M059J (cell line): ENCODE results near the gene KIAA1614. TPM values are rescaled to one million over a fixed set of nuclear protein-coding genes. Genes with fewer than 3 reads are reported as not detected.

Source experiments
- DNase-seq: peaks from one replicate; pipeline ENCODE4 v3.0.0-alpha.2; 2012; ENCODE audit warnings: low read depth
- total RNA-seq: library from RNA; depleted of rRNA; stranded (reverse); fragments of >200 nt; shearing (Covaris generic); gene quantifications from 2 replicates; pipeline ENCODE4 v1.2.3, GENCODE V29; 2014; rRNA removed

KIAA1614 gene, protein sequence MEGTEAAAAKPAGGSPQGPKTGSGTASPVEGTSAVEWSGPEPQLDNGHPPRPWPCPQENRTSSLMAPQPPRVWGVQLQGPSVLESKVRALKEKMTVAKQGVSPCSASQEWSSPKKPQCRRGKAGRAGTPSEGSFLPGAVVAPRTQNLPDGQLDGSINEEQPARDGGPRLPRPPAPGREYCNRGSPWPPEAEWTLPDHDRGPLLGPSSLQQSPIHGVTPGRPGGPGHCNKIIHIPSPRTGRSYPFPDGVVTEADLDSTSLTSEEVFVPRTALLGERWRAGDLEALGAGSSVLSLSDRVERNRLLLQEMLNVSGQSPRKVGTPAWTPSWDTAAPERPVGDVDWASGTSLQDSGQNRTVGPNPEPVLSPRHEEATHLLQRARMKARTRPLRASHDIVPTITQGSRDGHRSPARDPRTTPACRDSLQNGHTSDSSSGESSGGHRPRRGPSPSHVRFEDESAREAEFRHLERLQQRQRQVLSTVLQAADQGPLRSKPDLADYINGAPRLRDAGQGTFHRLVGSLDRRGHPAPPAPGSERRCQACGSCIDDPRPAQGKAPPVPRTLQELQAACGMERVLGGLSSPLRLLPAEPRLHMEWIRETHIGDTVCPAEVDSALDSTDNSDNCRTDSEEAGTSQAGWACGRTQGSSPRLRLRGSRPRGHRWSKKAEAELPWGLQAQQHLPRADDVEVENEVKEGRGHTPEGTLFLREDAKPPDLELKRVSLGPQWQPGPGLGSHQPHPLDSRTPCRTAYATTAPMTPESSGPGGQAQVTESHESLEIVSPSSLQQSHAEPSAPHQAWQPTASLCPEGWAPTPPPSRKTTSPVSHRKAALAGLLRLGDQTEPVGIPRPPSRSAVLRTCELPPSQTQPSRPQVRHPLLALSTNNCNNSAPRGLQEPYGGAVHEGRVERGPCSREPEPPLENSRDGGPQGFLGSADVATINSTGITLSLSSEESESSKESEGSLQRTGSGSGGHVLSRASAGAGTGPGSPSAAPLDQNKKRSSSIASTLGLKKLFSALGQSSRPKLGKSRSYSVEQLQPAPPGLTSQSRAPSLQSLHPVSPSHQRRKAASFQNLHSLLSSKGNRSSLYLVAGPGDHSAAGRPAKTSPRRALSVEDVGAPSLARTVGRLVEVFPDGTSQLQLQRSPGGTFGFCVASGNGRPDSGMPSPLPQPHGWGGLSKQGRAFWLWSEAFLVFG
- 1.9 and 2.8 TPM in 2 replicates for total RNA-seq

DNA sequence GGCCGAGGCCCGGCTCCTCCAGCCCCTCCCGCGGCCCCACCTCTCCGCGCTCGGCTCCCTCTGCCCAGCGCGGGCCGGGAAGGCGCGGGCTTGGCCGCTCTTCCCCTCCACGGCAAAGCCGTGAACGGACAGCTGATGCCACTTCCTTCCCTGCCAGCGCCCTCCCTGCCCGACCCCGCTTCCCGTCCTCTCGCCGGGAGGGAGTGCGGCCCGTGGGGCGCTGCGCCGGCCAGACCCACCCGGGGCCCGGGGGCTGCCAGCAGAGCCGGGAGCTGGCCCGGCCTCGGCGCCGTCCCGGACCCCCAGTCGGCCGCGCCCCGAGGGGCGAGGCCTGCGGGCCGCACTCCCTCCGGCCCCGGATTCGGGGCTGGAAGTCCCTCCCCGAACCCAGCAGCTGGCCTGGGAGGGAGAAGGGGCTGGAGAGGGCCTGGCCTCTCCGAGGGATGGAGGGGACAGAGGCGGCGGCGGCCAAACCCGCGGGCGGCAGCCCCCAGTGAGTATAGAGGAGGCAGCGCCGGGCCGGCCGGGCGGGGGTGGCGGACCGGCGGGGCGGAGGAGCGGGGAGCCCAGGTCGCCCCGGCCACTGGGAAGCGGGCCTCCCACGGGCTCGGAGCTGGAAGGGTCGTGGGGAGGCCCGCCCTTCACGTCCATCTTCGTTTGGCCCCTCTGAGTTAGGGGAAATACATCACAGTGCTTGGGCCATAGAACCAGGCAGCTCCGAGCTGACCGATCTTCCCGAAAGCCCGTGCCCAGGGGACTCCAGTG lies at the start of gene KIAA1614:
Gene KIAA1614 (plus strand): TSS at position 97 of the 765 bp plus-strand sequence. CDS start 347 bp downstream, at position 444.
- DNase-seq = peak; percentile 62

DNA sequence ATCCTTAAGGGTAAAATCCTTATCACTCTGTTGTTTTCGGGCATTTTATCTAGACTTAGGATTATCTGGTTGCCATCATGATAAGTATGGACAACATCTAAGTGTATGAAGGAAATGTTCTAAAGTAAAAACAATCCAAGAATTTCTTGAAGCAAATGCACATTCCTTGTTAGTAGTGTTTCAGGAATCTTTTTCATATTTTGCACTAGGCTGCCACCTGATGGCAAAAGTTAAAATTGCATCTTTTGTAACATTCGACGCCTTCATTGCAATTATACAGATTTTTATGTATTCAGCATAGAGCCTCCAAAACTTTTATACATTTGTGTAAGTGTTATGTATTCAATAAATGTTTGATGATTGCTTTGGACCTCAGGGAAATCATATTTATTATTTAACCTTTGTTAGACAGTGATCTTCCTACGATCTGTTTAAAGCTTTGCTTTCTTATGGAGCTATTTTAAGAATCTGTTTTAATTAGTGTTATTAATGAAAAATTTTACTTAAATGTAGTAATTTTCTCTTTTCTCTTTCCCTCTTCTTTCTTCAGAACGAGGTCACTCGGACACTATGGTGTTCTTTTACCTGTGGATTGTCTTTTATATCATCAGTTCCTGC lies 49.4 kb upstream of the KIAA1614 start:
- peak; percentile 64 for DNase-seq

DNA sequence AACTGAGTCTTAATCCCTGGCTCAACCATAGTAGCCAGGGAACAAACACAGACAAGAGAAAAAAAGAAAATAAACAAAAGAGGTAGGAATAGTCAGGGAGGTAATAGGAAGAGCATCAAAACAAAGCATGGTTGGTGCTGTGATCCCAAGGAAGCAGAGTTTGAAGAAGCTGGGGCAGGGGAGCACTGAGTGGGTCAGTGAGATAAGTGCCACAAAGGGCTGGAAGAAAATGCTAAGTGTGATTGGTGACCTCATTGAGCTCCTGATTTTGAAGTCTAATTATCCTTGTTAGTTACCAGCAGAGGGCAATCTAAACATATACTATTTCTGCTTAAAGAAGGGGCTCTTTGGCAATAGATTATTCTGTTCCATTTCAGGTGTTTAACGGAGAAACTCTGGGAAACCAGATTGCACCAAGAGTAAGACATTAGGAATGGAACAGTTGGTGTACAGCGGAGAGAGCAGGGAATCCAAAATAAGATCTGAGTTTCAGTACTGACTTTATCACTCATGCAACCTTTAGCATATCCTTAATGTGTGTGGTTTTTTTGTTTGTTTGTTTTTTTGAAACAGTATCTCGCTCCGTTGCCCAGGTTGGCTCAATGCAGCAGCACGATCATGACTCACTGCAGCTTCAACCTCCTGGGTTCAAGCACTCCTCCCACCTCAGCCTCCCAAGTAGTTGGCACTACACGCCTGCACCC lies 30.7 kb upstream of the KIAA1614 start:
- peak; percentile 71 for DNase-seq

DNA sequence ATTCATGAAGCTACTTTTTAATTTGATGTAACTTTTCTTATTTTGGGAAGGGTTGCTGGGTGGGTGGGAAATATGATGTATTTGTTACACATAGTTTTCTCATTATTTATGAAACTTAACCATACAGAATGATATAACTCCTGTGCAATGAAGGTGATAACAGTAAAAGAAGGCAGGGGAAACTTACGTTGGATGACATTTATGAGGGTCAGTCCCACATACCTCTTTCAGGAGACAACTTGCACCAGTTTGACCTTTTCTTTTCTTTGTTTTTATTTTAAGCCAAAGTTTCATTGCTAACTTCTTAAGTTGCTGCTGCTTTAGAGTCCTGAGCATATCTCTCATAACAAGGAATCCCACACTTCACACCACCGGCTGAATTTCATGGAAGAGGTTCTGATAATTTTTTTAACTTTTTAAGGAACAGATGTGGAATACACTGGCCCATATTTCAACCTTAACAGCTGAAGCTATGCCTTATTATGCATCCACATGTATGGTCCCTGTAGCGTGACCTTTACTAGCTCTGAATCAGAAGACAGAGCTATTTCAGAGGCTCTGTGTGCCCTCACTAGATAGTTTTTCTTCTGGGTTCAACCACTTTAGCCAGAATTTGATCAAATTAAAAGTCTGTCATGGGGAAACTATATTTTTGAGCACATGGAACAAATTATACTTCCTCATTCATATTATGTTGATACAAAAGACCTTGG lies 28.0 kb upstream of the KIAA1614 start:
- no peak for DNase-seq

DNA sequence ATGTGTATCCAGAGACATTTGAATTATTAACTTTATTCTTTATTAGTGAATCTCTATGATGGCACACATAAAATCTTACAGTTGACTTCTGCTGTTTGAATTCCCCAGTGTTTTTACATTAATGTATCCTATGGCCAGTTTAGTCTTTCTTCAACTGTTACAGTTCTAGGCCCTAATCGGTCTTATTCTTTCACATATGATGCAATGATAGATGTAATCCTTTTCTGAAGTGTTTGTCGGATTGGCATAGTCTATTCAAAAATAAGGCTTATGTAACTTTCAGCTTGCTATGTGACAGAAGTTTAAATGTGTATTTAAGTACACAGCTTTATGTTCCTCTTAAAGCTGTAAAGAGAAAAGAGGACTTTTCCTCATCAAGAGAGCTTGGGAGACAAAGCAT lies 26.4 kb upstream of the KIAA1614 start:
- DNase-seq = no peak

DNA sequence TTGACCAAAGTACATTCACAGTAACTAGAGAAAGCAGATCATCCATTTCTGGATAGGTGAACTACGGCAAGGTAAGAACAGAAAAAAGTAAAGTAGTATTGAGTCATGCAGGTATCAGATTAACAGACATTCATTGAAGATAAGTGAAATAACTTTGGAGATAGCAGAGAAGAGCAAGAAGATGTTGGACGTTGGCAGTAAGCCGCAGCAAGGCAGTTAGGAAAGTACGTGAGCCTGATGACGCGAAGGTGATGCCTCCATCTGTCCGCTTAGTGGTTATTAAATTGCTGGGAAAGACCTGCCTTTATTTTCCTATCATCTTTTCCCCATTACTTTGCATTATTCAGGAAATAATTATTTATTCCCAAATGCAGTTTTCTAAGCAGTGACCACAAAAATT lies 24.9 kb upstream of the KIAA1614 start:
- no peak for DNase-seq

DNA sequence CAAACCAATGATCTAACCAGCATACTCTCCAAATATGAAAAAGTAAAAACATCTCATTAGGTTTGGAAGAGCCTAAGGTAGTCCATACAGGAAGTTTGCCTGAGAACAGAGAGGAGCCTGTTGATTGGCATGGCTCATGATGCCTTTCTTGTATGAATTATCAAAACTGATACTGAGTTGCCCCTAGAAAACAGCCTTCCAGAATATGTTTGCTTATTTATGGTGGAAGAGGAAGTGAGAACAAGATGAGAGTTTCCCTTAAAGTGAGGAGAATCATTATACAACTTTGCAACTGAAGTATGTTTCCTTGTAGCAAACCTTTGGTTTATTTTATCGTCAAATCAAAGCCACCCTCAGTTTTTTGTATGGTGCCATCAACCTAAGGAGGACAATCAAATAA lies 23.8 kb upstream of the KIAA1614 start:
- DNase-seq = no peak

DNA sequence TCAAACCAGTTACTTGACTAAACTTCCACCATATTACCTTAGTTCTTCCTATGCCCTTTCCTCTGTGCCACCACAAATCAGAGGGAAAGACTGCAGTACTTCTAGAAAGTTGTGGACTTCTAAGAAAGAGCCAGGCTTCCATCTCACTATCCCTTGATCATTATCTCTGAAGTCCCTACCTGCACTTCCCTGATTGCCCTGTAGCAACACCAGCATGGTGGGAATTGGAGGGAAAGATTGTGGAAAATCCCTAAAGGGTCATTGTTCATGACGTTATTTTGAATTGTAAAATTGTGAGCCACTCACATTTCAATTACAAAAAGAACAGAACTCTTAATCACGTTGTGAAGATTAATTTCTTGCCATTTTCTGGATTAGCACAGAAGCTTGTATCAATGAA lies 23.4 kb upstream of the KIAA1614 start:
- no peak for DNase-seq

DNA sequence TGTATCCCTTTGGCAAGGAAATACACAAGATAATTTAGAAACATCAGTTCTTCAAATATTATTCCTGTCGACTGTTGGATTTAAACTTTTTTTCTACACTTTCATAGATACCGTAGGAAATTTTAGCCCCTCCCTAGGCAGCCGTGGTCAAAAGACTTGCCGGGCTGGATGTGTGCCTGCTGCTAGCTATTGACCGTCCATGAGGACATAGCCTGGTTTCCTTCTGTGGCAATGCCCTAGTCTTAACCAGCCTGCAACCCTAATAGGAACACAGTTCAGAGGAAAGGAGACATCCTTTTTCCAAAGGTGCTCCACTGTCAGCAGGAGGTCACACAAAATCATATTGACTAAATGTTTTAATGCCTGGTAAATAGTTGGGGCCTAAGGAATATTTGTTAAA lies 20.4 kb upstream of the KIAA1614 start:
- no peak for DNase-seq

DNA sequence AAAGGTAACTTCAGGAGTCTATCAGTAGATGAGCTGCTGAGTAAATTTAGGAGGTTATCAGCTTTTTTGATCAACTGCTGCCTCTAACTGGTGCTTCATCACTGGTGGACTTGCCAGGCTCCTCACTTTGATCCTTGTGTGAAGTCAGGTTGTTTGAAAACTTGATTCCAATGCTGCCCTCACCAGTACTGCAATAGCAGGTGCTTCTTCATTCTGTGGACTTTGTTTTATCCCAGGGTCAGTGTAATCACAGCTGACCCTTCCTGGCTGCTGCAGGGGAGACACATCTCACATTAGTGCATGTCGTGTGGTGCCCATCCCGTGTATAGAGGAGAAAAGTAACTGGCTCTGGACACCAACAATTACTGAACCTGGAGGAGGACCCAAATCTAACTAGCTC lies 20.0 kb upstream of the KIAA1614 start:
- no peak for DNase-seq

DNA sequence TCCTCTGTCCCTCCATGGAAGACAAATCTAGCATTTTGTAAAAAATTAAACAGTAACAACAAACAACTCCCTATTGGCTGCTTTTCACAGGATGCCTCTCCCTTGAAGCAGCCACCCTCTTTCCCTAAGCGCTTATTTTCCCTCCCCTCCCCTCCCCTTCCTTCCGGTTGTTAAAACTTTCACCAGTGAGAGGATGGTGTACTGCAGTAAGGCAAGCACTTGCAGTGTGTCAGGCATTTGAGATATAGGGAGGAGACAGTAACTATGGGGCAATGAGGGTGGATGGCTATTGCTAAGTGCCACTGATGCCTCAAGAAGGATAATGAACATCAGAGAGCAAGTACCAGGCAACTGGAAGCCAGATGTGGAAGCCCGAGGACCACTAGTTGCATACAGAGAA lies 19.1 kb upstream of the KIAA1614 start:
- DNase-seq = no peak

DNA sequence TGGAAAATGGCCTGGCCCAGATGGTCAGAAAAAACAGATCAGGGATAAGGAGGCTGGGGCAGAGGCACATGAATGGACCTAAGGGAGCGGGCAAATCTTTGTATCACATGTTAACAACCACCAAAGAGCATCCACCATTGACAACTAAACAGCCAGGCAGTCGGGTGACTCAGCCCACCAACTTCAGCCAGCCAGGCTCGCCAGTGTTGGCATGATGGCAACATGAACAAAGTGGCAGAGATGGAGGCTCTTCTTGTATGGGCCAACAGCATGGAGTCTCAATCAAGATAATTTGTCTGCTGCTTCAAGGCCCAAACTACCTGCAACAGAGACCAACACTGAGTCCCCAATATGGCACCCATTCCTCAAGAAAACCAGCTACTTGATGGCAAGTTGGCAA lies 16.5 kb upstream of the KIAA1614 start:
- no peak for DNase-seq

DNA sequence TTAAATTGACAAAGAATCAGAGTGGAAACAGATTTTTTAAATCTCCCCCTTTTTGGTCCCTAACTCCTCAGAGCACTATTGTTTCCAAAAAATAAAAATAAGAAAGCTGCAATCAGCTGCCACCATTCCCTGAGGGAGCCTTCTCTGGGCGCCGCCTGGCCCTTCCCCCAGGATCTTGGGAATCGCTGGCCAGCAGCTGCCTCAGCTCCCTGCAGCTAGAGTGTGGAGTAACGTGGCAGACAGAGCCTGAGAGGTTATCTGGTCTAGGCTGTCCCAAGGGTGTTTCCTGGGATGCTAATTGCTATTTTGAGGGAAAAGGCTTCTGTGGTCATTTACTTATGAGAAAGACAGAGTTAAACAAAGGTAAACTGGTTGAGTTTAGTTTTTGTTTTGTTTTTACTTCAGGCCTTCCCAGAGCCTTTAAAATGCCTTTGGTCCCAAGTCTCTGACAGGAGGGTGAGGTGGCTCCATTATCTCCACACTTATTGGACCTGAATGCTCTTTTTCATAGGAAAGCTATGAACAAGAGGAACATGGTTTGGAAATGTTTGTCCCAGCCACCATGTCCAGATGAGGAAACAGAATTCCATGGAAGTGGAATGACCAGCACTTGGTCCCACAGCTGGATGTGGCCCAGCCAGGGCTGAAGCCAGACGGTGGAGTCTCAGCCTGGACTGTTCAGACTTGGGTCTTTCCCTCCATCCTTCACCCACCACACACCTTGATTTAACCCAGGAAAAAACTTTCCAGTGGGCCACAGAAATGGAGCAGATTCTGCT lies 14.1 kb upstream of the KIAA1614 start:
- no peak for DNase-seq

DNA sequence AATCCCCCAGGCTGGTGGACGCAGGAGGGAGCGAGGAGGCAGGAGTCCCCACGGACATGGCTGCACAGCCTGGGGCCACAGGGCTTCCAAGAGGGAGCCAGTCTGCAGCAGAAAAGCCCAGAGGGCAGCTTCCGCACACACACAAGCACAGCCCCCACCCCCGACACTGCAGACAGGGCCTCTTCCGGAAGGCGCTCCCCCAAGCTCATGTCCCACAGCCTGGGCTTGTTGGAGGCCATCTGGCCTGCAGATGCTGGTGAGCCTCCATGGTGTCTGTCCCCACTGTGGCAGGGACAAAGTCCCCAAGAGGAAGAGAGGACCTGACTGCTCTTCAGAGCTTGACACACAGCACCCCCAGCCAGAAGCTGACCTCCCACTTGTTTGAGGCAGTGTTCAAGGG lies 13.4 kb upstream of the KIAA1614 start:
- DNase-seq = no peak

DNA sequence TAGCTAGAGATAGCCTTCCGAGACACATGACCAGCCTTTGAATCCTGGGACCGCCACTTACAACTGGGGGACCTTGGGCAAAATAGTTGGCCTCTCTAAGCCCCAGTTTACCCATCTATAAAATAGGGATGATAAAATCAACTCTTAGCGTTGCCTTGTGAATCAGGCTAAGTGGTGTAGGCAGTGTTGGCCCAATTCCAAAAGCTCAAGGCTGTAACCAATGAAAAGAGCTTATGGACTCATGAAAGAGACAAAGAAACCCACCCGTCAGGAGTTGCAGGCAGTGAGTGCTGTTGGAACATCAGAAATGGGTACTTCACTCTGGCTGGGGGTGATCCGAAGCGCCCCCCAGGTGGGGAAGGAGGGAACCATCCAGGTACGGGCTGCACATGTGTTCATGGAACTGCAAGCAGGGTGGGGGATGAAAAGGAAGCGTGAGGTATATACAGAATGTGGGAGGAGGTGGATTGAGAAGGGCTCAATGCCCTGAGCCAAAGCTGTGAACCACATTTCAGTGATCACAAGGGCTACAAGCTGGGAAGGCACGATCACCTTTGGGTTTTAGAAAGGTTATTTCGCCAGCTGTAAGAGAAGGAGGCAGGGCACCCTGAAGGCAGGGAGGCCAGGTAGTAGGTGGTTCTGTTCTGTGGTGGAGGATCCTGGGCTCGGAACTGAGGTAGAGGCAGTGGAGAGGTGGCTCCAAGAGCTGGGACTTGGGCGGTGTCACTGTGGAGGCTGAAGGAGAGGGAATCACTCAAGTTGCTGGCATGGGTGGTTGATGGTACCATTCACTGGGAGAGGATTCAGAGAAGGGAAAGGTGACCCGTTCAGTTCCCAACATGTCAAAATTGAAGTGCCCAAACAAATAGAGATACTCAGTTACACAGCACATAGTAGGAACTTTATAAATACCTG lies 11.4 kb upstream of the KIAA1614 start:
- no peak for DNase-seq

DNA sequence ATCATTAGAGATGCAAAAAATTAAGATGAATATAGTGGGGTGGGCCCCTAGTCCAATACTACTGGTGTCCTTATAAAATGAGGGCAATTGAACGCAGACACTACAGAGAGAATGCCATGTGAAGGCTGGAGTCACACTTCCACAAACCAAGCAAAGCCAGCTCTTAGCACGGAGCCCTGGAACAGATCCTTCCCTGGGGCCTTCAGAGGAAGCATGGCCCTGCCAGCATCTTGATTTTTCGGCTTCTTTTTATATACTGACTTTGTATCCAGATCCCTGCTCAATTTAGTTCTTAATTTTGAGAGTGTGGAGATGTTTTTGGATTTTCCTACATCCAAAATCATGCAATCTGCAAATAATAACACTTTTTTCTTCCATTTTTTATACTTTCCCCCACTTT lies 10.2 kb upstream of the KIAA1614 start:
- no peak for DNase-seq

DNA sequence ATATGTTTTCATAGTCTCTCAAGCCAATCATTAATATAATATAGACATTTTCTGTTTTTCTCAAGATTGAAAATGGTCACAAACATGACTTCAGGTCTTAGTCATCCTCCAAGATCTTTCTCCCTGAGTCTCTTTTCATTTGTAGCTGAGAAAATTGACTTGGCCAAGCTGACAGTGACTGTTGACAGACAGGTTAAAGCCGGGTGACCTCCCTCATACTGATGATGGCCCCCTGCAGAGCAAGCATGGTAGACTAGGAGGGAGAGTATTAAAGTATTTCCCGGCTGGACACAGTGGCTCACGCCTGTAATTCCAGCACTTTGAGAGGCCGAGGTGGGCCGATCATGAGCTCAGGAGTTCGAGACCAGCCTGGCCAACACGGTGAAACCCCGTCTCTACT lies 6.8 kb upstream of the KIAA1614 start:
- DNase-seq = no peak

DNA sequence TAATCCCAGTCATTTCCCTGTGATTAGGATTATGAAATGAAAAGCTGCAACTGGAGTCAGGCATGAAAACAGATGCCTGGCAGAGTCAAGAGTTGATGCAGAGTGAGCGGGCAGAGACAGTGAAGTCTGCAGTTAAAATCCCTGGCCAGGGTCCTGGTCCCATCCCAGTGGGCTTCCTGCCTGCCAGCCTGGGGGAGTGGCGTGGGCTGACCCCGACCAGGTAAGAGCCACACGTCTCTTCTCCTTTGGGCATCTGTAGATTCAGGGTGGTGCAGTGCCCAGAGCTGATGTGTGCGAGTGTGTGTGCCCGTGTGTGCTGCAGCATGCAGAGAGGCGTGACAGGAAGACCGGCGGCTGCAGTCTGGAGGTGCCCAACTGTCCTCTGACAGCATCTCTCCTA lies 6.2 kb upstream of the KIAA1614 start:
- DNase-seq = no peak
